Activated CD8-positive, alpha-beta T cell treated with anti-CD3 and anti-CD28 coated beads for 36 hours (primary cell): Measurements from ENCODE around the gene ASB2. TPM values are rescaled to one million over a fixed set of nuclear protein-coding genes. Genes with fewer than 3 reads are reported as not detected.

Experiments used
- ATAC-seq: fragments of 200-7000 bp; cut with Tn5 transposase; one replicate; pipeline ENCODE4 v1.10.0; 2021; ENCODE audit warnings: mild to moderate bottlenecking, moderate library complexity
- CTCF ChIA-PET: fragments of 350-600 bp; sonication (Branson Sonifier 250); formaldehyde crosslinking; loops from one replicate; lab custom pipeline; 2021; ENCODE audit warnings: antibody characterized with exemption; lab: Charles Lee
- POLR2A ChIA-PET: fragments of 350-600 bp; sonication (Branson Sonifier 250); formaldehyde crosslinking; loops from one replicate; lab custom pipeline; 2021; ENCODE audit warnings: antibody characterized with exemption; lab: Charles Lee
- DNase-seq: peaks from one replicate; pipeline ENCODE4 v3.0.0-alpha.2; 2020
- H3K27ac Mint-ChIP-seq: one replicate; pipeline ENCODE4 v1.8.0; 2021; ENCODE audit warnings: mild to moderate bottlenecking, mixed read lengths
- H3K27me3 Mint-ChIP-seq: one replicate; pipeline ENCODE4 v1.8.0; 2021; ENCODE audit warnings: mixed read lengths
- H3K36me3 Mint-ChIP-seq: one replicate; pipeline ENCODE4 v1.8.0; 2021; ENCODE audit warnings: low read depth, mixed read lengths
- H3K4me1 Mint-ChIP-seq: one replicate; pipeline ENCODE4 v1.8.0; 2021; ENCODE audit warnings: low read depth, mixed read lengths
- H3K4me3 Mint-ChIP-seq: one replicate; pipeline ENCODE4 v1.8.0; 2021; ENCODE audit warnings: mild to moderate bottlenecking, moderate library complexity, mixed read lengths
- H3K9me3 Mint-ChIP-seq: one replicate; pipeline ENCODE4 v1.8.0; 2021; ENCODE audit warnings: mixed read lengths
- intact Hi-C: fragments of 100-400 bp; cut with micrococcal nuclease; formaldehyde crosslinking; loops from one replicate; pipeline ENCODE4 v1.10.0; 2022
- total RNA-seq, 2 experiments: library from RNA; stranded (reverse); gene quantifications; one replicate each; pipeline ENCODE4 v1.2.3, GENCODE V29; 2021
- TF ChIP-seq, protein P1 (sequence below): fragments of 200-600 bp; IDR thresholded peaks from one replicate; pipeline ENCODE4 v1.8.0; 2022; ENCODE audit warnings: antibody characterized with exemption, mild to moderate bottlenecking

Gene ASB2
- total RNA-seq, 2 experiments from 2014 or later: 11.7 to 12.7 TPM

DNA sequence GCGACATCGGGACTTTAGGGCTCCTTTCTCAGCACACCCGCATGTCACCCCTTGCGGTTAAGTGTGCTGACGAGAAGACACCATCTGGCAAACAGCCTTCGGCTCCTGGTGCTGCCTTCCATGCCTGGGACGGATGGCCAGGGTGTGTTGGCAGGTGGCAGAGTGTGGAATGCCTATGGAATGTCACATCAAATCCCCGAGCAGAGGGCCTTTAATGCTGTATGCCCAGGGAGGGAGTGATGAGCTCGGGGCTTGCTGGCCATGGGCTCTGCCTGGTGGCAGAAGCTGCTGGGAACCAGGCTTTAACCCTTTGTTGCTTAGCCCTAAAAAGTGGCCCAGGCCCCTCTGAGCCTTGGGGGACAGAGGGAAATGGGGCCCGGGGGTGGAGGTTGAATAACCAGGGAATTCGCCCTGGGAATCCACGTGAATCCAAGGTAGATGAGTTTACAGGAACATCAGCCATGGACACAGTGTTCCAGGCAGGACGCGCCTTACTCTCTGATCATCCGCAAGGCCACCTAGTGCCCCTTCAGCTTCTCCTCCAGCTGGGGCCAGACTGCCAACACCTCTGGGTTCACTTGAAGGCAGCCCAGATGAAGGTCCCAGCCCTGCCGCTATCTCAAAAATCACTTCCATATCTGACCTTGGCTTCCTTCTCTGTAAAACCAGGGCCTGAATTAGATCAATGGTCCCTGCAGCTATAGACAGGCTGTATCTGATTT lies 31.9 kb downstream of the ASB2 start:
- Mint-ChIP-seq H3K9me3 (no peaks in the 10 kb centered on the region), H3K27ac (no peak overlapping the region), H3K27me3 (no peaks in the 10 kb centered on the region), H3K36me3 (peaks cover 4% of the 10 kb centered on the region), H3K4me3 (no peak overlapping the region), H3K4me1 (peaks cover 12% of the 10 kb centered on the region)
- ChIA-PET POLR2A (interaction anchor here (1.0 kb wide), 1 partner anchor 15 kb away, joined by 3 read pairs; no protein-coding TSS in a partner anchor), CTCF (interaction anchor here (1.0 to 11.8 kb wide), 2 partner anchors 54 to 188 kb away, joined by 3 to 437 read pairs; partner anchors contain the start of gene CCDC197)
- intact Hi-C loops: loop anchor here (5.0 kb wide), 1 partner anchor 33 kb away; the partner anchor contains the start of gene ASB2
- no peak for DNase-seq
- ATAC-seq: no peak
- TF ChIP-seq, protein P1, sequence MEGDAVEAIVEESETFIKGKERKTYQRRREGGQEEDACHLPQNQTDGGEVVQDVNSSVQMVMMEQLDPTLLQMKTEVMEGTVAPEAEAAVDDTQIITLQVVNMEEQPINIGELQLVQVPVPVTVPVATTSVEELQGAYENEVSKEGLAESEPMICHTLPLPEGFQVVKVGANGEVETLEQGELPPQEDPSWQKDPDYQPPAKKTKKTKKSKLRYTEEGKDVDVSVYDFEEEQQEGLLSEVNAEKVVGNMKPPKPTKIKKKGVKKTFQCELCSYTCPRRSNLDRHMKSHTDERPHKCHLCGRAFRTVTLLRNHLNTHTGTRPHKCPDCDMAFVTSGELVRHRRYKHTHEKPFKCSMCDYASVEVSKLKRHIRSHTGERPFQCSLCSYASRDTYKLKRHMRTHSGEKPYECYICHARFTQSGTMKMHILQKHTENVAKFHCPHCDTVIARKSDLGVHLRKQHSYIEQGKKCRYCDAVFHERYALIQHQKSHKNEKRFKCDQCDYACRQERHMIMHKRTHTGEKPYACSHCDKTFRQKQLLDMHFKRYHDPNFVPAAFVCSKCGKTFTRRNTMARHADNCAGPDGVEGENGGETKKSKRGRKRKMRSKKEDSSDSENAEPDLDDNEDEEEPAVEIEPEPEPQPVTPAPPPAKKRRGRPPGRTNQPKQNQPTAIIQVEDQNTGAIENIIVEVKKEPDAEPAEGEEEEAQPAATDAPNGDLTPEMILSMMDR: no peak

DNA sequence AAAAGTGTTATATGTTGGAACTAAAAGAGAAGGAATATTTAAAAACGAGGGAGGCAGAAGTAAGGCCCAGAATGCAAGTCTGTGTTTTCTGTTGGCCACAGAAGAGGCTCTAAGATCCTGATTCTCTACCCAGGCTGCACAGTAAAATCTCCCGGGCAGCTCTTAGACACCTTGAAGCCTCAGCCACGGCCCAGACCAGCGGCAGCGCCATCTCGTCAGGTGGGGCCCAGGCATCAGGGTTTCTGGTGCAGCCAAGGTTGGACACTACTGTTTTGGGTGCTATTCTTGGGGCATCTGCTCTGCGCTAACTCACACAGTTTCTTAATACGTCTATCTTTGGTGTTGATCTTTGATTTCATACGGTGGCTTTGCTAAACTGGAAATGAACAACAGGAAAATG lies 32.4 kb downstream of the ASB2 start:
- CTCF ChIA-PET: interaction anchor here (8.7 to 11.8 kb wide), 2 partner anchors 29 to 54 kb away, joined by 290 to 437 read pairs; partner anchors contain the start of genes ASB2 and CCDC197
- no peak overlapping the region for H3K4me3 Mint-ChIP-seq
- H3K9me3 Mint-ChIP-seq: no peaks in the 10 kb centered on the region
- TF ChIP-seq, protein P1: no peak
- peaks cover 4% of the 10 kb centered on the region for H3K36me3 Mint-ChIP-seq
- DNase-seq: no peak
- ATAC-seq: no peak
- intact Hi-C loops: loop anchor here (5.0 kb wide), 1 partner anchor 33 kb away; the partner anchor contains the start of gene ASB2
- peaks cover 3% of the 10 kb centered on the region for H3K27me3 Mint-ChIP-seq
- H3K4me1 Mint-ChIP-seq: peaks cover 12% of the 10 kb centered on the region
- POLR2A ChIA-PET: interaction anchor here (0.6 to 1.4 kb wide), 3 partner anchors 15 to 34 kb away, joined by 3 to 4 read pairs (median 3); no protein-coding TSS in a partner anchor
- H3K27ac Mint-ChIP-seq: no peak overlapping the region

DNA sequence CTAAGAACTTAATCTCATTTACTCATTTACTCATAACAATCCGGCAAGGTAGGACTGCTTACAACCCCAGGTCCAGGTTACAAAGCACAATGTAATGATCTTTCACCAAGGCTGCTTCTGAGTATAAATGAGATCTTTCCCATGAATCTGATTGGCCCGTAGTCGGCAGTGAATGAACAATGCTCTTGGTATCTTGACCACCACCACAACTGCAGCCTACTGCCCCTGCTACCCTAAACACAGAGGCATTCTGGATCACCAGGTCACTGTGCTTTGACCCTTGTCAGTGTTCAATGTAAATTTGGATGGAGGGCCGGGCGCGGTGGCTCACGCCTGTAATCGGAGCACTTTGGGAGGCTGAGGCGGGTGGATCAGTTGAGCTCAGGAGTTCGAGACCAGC lies 33.3 kb downstream of the ASB2 start:
- POLR2A ChIA-PET: interaction anchor here (0.9 to 1.4 kb wide), 3 partner anchors 9 to 16 kb away, joined by 3 to 4 read pairs (median 3); no protein-coding TSS in a partner anchor
- DNase-seq (no peak), ATAC-seq (no peak)
- intact Hi-C loops: loop anchor here (5.0 kb wide), 1 partner anchor 34 kb away; the partner anchor contains the start of gene ASB2
- H3K9me3 Mint-ChIP-seq: no peaks in the 10 kb centered on the region
- CTCF ChIA-PET: interaction anchor here (8.7 to 11.8 kb wide), 2 partner anchors 30 to 55 kb away, joined by 290 to 437 read pairs; partner anchors contain the start of genes ASB2 and CCDC197
- peaks cover 9% of the 10 kb centered on the region for H3K27me3 Mint-ChIP-seq
- no peak overlapping the region for H3K4me3 Mint-ChIP-seq
- TF ChIP-seq, protein P1: no peak
- H3K27ac Mint-ChIP-seq: no peak overlapping the region
- H3K4me1 Mint-ChIP-seq: peaks cover 12% of the 10 kb centered on the region
- peaks cover 8% of the 10 kb centered on the region for H3K36me3 Mint-ChIP-seq

DNA sequence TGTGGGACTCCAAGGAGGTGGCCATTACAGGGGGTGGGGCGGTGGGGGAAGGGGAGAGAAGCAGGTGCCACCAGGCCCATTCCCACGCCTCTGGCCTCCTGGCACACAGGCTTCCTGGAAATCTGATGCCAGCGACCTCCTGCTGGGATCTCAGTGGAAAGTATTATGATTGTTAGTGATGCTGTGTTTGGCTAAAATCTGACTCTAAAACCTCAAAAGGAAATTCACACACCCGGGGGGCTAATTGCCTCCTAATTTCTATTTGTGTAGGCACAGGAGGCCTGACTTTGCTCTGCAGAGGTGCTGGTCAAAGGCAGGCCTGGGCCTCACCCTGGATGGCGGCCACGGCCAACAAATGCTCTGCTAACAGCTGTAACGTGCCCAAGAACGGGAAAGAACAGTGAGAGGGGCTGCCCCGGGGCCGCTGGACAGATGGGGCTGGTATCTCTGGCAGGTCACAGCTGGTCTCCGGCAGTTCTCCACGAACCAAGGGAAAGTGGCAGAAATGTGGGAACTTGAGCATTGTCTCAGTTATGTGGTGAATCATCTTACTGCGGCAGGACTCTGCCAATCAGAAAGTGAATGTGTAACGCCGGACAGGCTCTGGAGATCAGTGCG lies 35.0 kb downstream of the ASB2 start:
- ATAC-seq: no peak
- intact Hi-C loops: loop anchor here (2.0 to 5.0 kb wide), 2 partner anchors 36 to 63 kb away; partner anchors contain the start of gene ASB2
- Mint-ChIP-seq H3K4me1 (peaks cover 12% of the 10 kb centered on the region), H3K36me3 (peaks cover 8% of the 10 kb centered on the region), H3K9me3 (no peaks in the 10 kb centered on the region), H3K27ac (no peak overlapping the region), H3K4me3 (no peak overlapping the region), H3K27me3 (peaks cover 18% of the 10 kb centered on the region)
- POLR2A ChIA-PET: interaction anchor here (2.6 kb wide), 1 partner anchor 9 kb away, joined by 6 read pairs; no protein-coding TSS in a partner anchor
- DNase-seq: no peak
- TF ChIP-seq, protein P1: no peak
- CTCF ChIA-PET: interaction anchor here (1.2 to 11.8 kb wide), 8 partner anchors 11 to 139 kb away, joined by 3 to 437 read pairs (median 56); partner anchors contain the start of genes ASB2, CCDC197, DDX24 and IFI27L1
